SU-DHL-6 (cell line): ENCODE data around the gene DMAC1.

Experiments
- H2AFZ ChIP-seq: fragments of 200-600 bp; sonication (generic); 2 replicates; pipeline ENCODE4 v1.6.1; 2014; ENCODE audit warnings: low read depth, mild to moderate bottlenecking, moderate library complexity, mixed read lengths, antibody characterized with exemption, low read length; ENCODE audit not compliant: severe bottlenecking
- H3F3A ChIP-seq: fragments of 200-600 bp; shearing (Covaris generic); 2 replicates; pipeline ENCODE4 v1.6.0; 2016; ENCODE audit warnings: antibody characterized with exemption, mild to moderate bottlenecking; ENCODE audit not compliant: insufficient read depth
- H3K27ac ChIP-seq: fragments of 200-600 bp; sonication (generic); 2 replicates; pipeline ENCODE4 v1.5.1; 2016; ENCODE audit warnings: low read depth, mild to moderate bottlenecking, low read length, moderate library complexity, mixed read lengths
- H3K27me3 ChIP-seq: fragments of 200-600 bp; sonication (generic), shearing (Covaris generic); 2 replicates; pipeline ENCODE4 v1.6.0; 2014; ENCODE audit warnings: mild to moderate bottlenecking, low read length
- H3K36me3 ChIP-seq: fragments of 200-600 bp; sonication (generic); 2 replicates; pipeline ENCODE4 v1.6.1; 2014; ENCODE audit warnings: mild to moderate bottlenecking, low read length, mixed read lengths
- H3K4me2 ChIP-seq: fragments of 300-600, 200-600 bp; shearing (Covaris generic), sonication (generic); 2 replicates; pipeline ENCODE4 v1.6.0; 2014; ENCODE audit warnings: low read length, low read depth, mild to moderate bottlenecking; ENCODE audit not compliant: poor library complexity, severe bottlenecking
- H3K4me3 ChIP-seq: fragments of 200-600 bp; sonication (generic); 2 replicates; pipeline ENCODE4 v1.5.1; 2014; ENCODE audit warnings: antibody characterized with exemption, low read length, mild to moderate bottlenecking, mixed read lengths; ENCODE audit not compliant: insufficient read depth, poor library complexity, severe bottlenecking
- H3K79me2 ChIP-seq: fragments of 200-600 bp; sonication (generic); 2 replicates; pipeline ENCODE4 v1.6.1; 2014; ENCODE audit warnings: mild to moderate bottlenecking, low read length, moderate library complexity; ENCODE audit not compliant: insufficient read depth
- H3K9ac ChIP-seq: fragments of 200-600 bp; sonication (generic); 2 replicates; pipeline ENCODE4 v1.7.0; 2014; ENCODE audit warnings: mild to moderate bottlenecking, low read length
- H3K9me2 ChIP-seq: fragments of 200-600 bp; sonication (generic); replicated peaks from 2 replicates; pipeline ENCODE4 v1.6.1; 2014; ENCODE audit warnings: low read length; ENCODE audit not compliant: insufficient read depth
- H3K9me3 ChIP-seq: fragments of 200-600 bp; sonication (generic); 2 replicates; pipeline ENCODE4 v1.6.1; 2014; ENCODE audit warnings: low read length, mixed read lengths; ENCODE audit not compliant: insufficient read depth
- H4K20me1 ChIP-seq: fragments of 200-600 bp; sonication (generic); 2 replicates; pipeline ENCODE4 v1.6.1; 2014; ENCODE audit warnings: low read depth, mild to moderate bottlenecking, antibody characterized with exemption, low read length, moderate library complexity, mixed read lengths
- EZH2phosphoT487 ChIP-seq: fragments of 200-600 bp; sonication (generic), shearing (Covaris generic); conservative IDR thresholded peaks from 2 replicates; pipeline ENCODE4 v1.6.1; 2018; ENCODE audit warnings: mild to moderate bottlenecking, antibody characterized with exemption, low read length, moderate library complexity, mixed read lengths
- TF ChIP-seq, protein P1 (sequence below): fragments of 200-600 bp; sonication (generic); IDR thresholded peaks from one replicate; pipeline ENCODE4 v1.5.1; 2017; ENCODE audit warnings: antibody characterized with exemption, mild to moderate bottlenecking, low read length, moderate library complexity; ENCODE audit not compliant: insufficient read depth, poor library complexity, severe bottlenecking

The DMAC1 gene

DNA sequence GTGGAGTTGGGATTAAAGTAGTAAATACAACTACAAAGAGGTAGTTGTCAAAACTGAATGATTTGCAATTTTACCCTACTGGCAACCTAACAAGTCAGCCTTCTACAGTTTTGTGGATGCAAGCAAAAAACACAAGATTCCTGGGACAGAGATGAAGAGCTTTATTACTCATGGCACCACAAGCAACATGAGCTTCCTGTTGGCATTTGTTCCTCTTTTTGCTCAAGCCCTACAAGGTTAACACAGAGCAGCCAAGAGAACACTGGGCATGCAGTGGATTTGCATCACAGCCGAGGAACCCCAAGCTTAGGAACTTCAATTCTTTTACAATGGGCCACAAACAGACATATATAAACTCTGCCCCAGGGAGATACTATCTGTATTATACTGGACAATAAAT lies 28.8 kb upstream of the DMAC1 start:
- Histone ChIP-seq H3F3A (no peaks in the 10 kb centered on the region), H3K27me3 (no peaks in the 10 kb centered on the region), H3K4me3 (no peak overlapping the region), H3K9me2 (no peaks in the 10 kb centered on the region), H3K4me2 (no peak overlapping the region), H3K27ac (no peak overlapping the region), H4K20me1 (no peaks in the 10 kb centered on the region), H3K9ac (no peak overlapping the region), H3K36me3 (no peaks in the 10 kb centered on the region), H2AFZ (no peak overlapping the region), H3K79me2 (no peaks in the 10 kb centered on the region), H3K9me3 (no peaks in the 10 kb centered on the region; the same call in 1 of the 2 replicates)
- no peak for TF ChIP-seq EZH2phosphoT487
- TF ChIP-seq, protein P1, sequence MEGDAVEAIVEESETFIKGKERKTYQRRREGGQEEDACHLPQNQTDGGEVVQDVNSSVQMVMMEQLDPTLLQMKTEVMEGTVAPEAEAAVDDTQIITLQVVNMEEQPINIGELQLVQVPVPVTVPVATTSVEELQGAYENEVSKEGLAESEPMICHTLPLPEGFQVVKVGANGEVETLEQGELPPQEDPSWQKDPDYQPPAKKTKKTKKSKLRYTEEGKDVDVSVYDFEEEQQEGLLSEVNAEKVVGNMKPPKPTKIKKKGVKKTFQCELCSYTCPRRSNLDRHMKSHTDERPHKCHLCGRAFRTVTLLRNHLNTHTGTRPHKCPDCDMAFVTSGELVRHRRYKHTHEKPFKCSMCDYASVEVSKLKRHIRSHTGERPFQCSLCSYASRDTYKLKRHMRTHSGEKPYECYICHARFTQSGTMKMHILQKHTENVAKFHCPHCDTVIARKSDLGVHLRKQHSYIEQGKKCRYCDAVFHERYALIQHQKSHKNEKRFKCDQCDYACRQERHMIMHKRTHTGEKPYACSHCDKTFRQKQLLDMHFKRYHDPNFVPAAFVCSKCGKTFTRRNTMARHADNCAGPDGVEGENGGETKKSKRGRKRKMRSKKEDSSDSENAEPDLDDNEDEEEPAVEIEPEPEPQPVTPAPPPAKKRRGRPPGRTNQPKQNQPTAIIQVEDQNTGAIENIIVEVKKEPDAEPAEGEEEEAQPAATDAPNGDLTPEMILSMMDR: no peak

- no peaks in the 10 kb centered on the region for H3F3A ChIP-seq
- H3K27ac ChIP-seq: no peak overlapping the region
- H3K9me3 ChIP-seq: no peaks in the 10 kb centered on the region; the same call in 1 of the 2 replicates
- H3K4me3 ChIP-seq: no peak overlapping the region
- H2AFZ ChIP-seq: no peak overlapping the region
- no peak overlapping the region for H3K9ac ChIP-seq
- H3K9me2 ChIP-seq: no peaks in the 10 kb centered on the region
- TF ChIP-seq, protein P1: no peak
- TF ChIP-seq EZH2phosphoT487: no peak
- H4K20me1 ChIP-seq: no peaks in the 10 kb centered on the region
- H3K27me3 ChIP-seq: no peaks in the 10 kb centered on the region
- H3K36me3 ChIP-seq: no peaks in the 10 kb centered on the region
- no peaks in the 10 kb centered on the region for H3K79me2 ChIP-seq
- no peak overlapping the region for H3K4me2 ChIP-seq
Measured at GRCh38 chr9:7827792-7828191, 28.2 kb upstream of the DMAC1 start.

DNA sequence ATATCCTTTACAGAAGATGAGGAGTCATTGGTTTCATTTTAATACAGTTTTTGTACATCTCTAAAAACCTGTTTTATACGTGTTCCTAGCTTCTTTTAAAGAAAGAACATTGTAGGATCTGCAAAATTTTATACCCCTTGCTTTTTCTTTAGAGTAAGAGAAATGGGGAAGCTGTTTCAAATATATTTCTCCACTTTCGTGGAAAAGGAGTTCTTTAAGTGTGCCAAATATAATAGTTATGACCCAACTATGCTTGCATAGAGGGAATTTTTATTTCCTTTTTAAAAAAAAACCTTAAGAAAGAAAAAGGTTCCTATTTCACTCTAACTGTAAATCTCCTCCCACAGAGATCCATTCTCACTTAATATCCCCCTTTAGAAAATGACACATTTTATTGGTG lies 27.5 kb upstream of the DMAC1 start:
- H3K79me2 ChIP-seq: no peaks in the 10 kb centered on the region
- no peaks in the 10 kb centered on the region for H3K27me3 ChIP-seq
- H3K4me2 ChIP-seq: no peak overlapping the region
- H3K27ac ChIP-seq: no peak overlapping the region
- no peaks in the 10 kb centered on the region for H3K9me2 ChIP-seq
- no peaks in the 10 kb centered on the region for H3K36me3 ChIP-seq
- H3F3A ChIP-seq: no peaks in the 10 kb centered on the region
- H4K20me1 ChIP-seq: no peaks in the 10 kb centered on the region
- H2AFZ ChIP-seq: no peak overlapping the region
- TF ChIP-seq, protein P1: no peak
- no peak for TF ChIP-seq EZH2phosphoT487
- H3K4me3 ChIP-seq: no peak overlapping the region
- no peak overlapping the region for H3K9ac ChIP-seq
- no peaks in the 10 kb centered on the region; the same call in 1 of the 2 replicates for H3K9me3 ChIP-seq
